Measurements from ENCODE around the gene DGKI. TPM values are rescaled to one million over a fixed set of nuclear protein-coding genes. Genes with fewer than 3 reads are reported as not detected.

The DGKI gene
- total RNA-seq, 1 experiment from 2014 or later, result not detected

- intact Hi-C loops (cut with micrococcal nuclease; ENCODE audit: unreplicated experiment), result no loop called here
- H3K27ac ChIP-seq (ENCODE audit: low read length), result no peak overlapping the region
Measured at GRCh38 chr7:137731436-137731835, 115.3 kb downstream of the DGKI start.

GRCh38 chr7:137728426-137728825, 118.3 kb downstream of the DGKI start:
- H3K4me1 ChIP-seq (ENCODE audit: control insufficient read depth, insufficient read depth, low read length), result no peaks in the 10 kb centered on the region

More at GRCh38 chr7:137731436-137731835, 115.3 kb downstream of the DGKI start:
- ATAC-seq, result no peak
- ChIA-PET POLR2A (no interaction called here), CTCF (no interaction called here)
- no peaks in the 10 kb centered on the region for H3K36me3 ChIP-seq (ENCODE audit: control insufficient read depth, insufficient read depth, low read length)
- no peak for DNase-seq (ENCODE audit: low read depth, low spot score)
- H3K4me3 ChIP-seq (ENCODE audit: low read depth in 2 of 2, low read length in 2 of 2), result no peak overlapping the region
- H3K4me1 ChIP-seq (ENCODE audit: control insufficient read depth, insufficient read depth, low read length), result no peaks in the 10 kb centered on the region
- in situ Hi-C loops (cut with HindIII; ENCODE audit: low pct_unique_long_range_greater_than_20kb, low sequenced_read_pairs), result no loop called here
- peaks cover 3% of the 10 kb centered on the region for H3K27me3 ChIP-seq (ENCODE audit: control insufficient read depth, insufficient read depth, low read length)
- BruUV-seq (replicated peaks), result no TSS peak
- TF ChIP-seq TCF7L2 (IDR thresholded peaks at IDR 0.05; ENCODE audit: low read depth, low read length) (no peak), REST (IDR thresholded peaks at IDR 0.05; ENCODE audit: insufficient read depth in 1 of 2, low read depth in 2 of 2, low read length in 1 of 2) (no peak), SIN3A (IDR thresholded peaks at IDR 0.05; ENCODE audit: borderline replicate concordance, insufficient read depth, low read depth, low read length) (no peak), CTCF (IDR thresholded peaks at IDR 0.05) (no peak)
- H3K9me3 ChIP-seq (ENCODE audit: control insufficient read depth, insufficient read depth, low read depth, low read length), result no peaks in the 10 kb centered on the region

More at GRCh38 chr7:137728426-137728825, 118.3 kb downstream of the DGKI start:
- ATAC-seq, result no peak
- no TSS peak for BruUV-seq (replicated peaks)
- Histone ChIP-seq H3K9me3 (ENCODE audit: control insufficient read depth, insufficient read depth, low read depth, low read length) (no peaks in the 10 kb centered on the region), H3K4me3 (ENCODE audit: low read depth in 2 of 2, low read length in 2 of 2) (no peak overlapping the region), H3K27ac (ENCODE audit: low read length) (no peak overlapping the region), H3K27me3 (ENCODE audit: control insufficient read depth, insufficient read depth, low read length) (peaks cover 4% of the 10 kb centered on the region), H3K36me3 (ENCODE audit: control insufficient read depth, insufficient read depth, low read length) (no peaks in the 10 kb centered on the region)
- intact Hi-C loops (cut with micrococcal nuclease; ENCODE audit: unreplicated experiment) (no loop called here), in situ Hi-C loops (cut with HindIII; ENCODE audit: low pct_unique_long_range_greater_than_20kb, low sequenced_read_pairs) (no loop called here)
- ChIA-PET CTCF (no interaction called here), POLR2A (no interaction called here)
- DNase-seq (ENCODE audit: low read depth, low spot score), result no peak
- no peak for TF ChIP-seq SIN3A (IDR thresholded peaks at IDR 0.05; ENCODE audit: borderline replicate concordance, insufficient read depth, low read depth, low read length)
- TF ChIP-seq REST (IDR thresholded peaks at IDR 0.05; ENCODE audit: insufficient read depth in 1 of 2, low read depth in 2 of 2, low read length in 1 of 2), result no peak
- no peak for TF ChIP-seq POLR2AphosphoS5 (IDR thresholded peaks at IDR 0.05; ENCODE audit: low read depth, low read length)
- no peak for TF ChIP-seq TCF7L2 (IDR thresholded peaks at IDR 0.05; ENCODE audit: low read depth, low read length)
- no peak for TF ChIP-seq CTCF (IDR thresholded peaks at IDR 0.05)
